HepG2 (cell line): ENCODE data around the gene MILR1. TPM values are rescaled to one million over a fixed set of nuclear protein-coding genes. Genes with fewer than 3 reads are reported as not detected.

ENCODE experiments used
- ATAC-seq: fragments of 200-7000 bp; cut with Tn5 transposase; 3 replicates; pipeline ENCODE4 v1.9.1; 2020; ENCODE audit warnings: mild to moderate bottlenecking, moderate library complexity
- BruUV-seq: library from RNA; stranded (reverse); fragments of 400-500 nt; replicated peaks from 2 replicates; lab custom pipeline; 2021; lab: Mats Ljungman, UMichigan
- CTCF ChIA-PET: fragments of 300-600 bp; formaldehyde crosslinking; extraction: SDS; loops from one replicate; lab custom pipeline; 2021; ENCODE audit warnings: low total read pairs, inconsistent platforms, low intra/inter-chr PET ratio; lab: Yijun Ruan, JAX
- POLR2A ChIA-PET: fragments of 350-600 bp; sonication (Branson Sonifier 250); formaldehyde crosslinking; loops from one replicate; lab custom pipeline; 2020; ENCODE audit warnings: antibody characterized with exemption, inconsistent platforms; lab: Yijun Ruan, JAX
- DNase-seq: peaks from one replicate; pipeline ENCODE4 v3.0.0-alpha.2; 2015; ENCODE audit warnings: low spot score
- FAIRE-seq: peaks from 3 replicates; lab custom pipeline; 2011; peaks lifted over from hg19 to GRCh38; lab: Jason Lieb, UNC
- H2AFZ ChIP-seq: one replicate; pipeline ENCODE4 v1.6.1; 2011; ENCODE audit warnings: low read length, inconsistent platforms
- H3K27ac ChIP-seq: fragments of 300-600 bp; 3 replicates; pipeline ENCODE4 v1.8.0; 2011; ENCODE audit warnings: mixed run types, mild to moderate bottlenecking, mixed read lengths, low read length, inconsistent platforms; ENCODE audit not compliant: insufficient read depth; ENCODE audit errors: extremely low read length
- H3K27me3 ChIP-seq, 2 experiments: fragments of 200-600 bp in 1 of 2; 2 replicates in 1 of 2; 3 replicates in 1 of 2; pipeline versions ENCODE4 v1.6.0 to v1.8.0; 2011; ENCODE audit warnings: low read length in 2 of 2, mild to moderate bottlenecking in 2 of 2, moderate library complexity in 2 of 2, inconsistent platforms in 1 of 2; ENCODE audit not compliant: insufficient read depth in 2 of 2, control insufficient read depth in 1 of 2
- H3K36me3 ChIP-seq, 2 experiments: fragments of 200-600 bp in 1 of 2; replicated peaks in 1 of 2; 2 replicates in 1 of 2; 3 replicates in 1 of 2; pipeline versions ENCODE4 v1.5.1 to v1.8.0; 2011; ENCODE audit warnings: low read length in 2 of 2, inconsistent platforms in 1 of 2; ENCODE audit not compliant: insufficient read depth in 2 of 2, control insufficient read depth in 1 of 2
- H3K4me1 ChIP-seq: 2 replicates; pipeline ENCODE4 v1.5.1; 2012; ENCODE audit warnings: low read length, inconsistent platforms; ENCODE audit not compliant: insufficient read depth
- H3K4me2 ChIP-seq: 2 replicates; pipeline ENCODE4 v1.6.0; 2011; ENCODE audit warnings: low read depth, low read length, inconsistent platforms
- H3K4me3 ChIP-seq, 3 experiments: fragments of 200-600 bp in 1 of 3; sonication (generic), shearing (Covaris generic) in 1 of 3; replicated peaks in 1 of 3; 2 replicates each; pipeline ENCODE4 v1.5.1; 2011 to 2016; ENCODE audit warnings: low read length in 3 of 3, inconsistent platforms in 2 of 3, low read depth in 2 of 3, mild to moderate bottlenecking in 2 of 3, control low read depth in 1 of 3, mixed read lengths in 1 of 3; ENCODE audit not compliant: insufficient read depth in 1 of 3
- H3K79me2 ChIP-seq: one replicate; pipeline ENCODE4 v1.6.1; 2011; ENCODE audit warnings: low read length, inconsistent platforms; ENCODE audit not compliant: insufficient read depth
- H3K9ac ChIP-seq: 2 replicates; pipeline ENCODE4 v1.6.0; 2011; ENCODE audit warnings: mild to moderate bottlenecking, low read depth, low read length, inconsistent platforms; ENCODE audit not compliant: insufficient read depth
- H3K9me3 ChIP-seq: 2 replicates; pipeline ENCODE4 v1.5.1; 2012; ENCODE audit warnings: mild to moderate bottlenecking, low read length
- H4K20me1 ChIP-seq: 2 replicates; pipeline ENCODE4 v1.6.0; 2011; ENCODE audit warnings: inconsistent platforms, mild to moderate bottlenecking, low read length, moderate library complexity; ENCODE audit not compliant: insufficient read depth
- EP300 ChIP-seq, 3 experiments: sonication (generic) in 1 of 3; formaldehyde crosslinking in 1 of 3; IDR thresholded peaks; 2 replicates each; pipeline versions ENCODE4 v1.5.1 to v1.6.1; 2011 to 2020; ENCODE audit warnings: low read depth in 2 of 3, low read length in 2 of 3, borderline replicate concordance in 1 of 3, improper control_type of control experiment in 1 of 3, mild to moderate bottlenecking in 1 of 3, missing genetic modification reagents in 1 of 3, moderate library complexity in 1 of 3
- KAT2B ChIP-seq: fragments of 150-350 bp; IDR thresholded peaks from 2 replicates; pipeline ENCODE4 v1.6.1; 2014; ENCODE audit warnings: low read depth, low read length, borderline replicate concordance
- MXI1 ChIP-seq: IDR thresholded peaks from 3 replicates; pipeline ENCODE4 v1.6.1; 2012; ENCODE audit warnings: low read depth, low read length, inconsistent platforms, borderline replicate concordance
- POLR2A ChIP-seq, 2 experiments: IDR thresholded peaks; 2 replicates each; pipeline ENCODE4 v1.6.1; 2011; ENCODE audit warnings: low read depth in 2 of 2, low read length in 2 of 2, mild to moderate bottlenecking in 1 of 2, moderate library complexity in 1 of 2; ENCODE audit not compliant: insufficient read depth in 1 of 2
- RBM22 ChIP-seq: fragments of 200-400 bp; formaldehyde crosslinking; optimal IDR thresholded peaks from 2 replicates; pipeline ENCODE3; 2017; ENCODE audit warnings: mild to moderate bottlenecking, low read length, moderate library complexity
- RFX3 ChIP-seq: IDR thresholded peaks from 2 replicates; pipeline ENCODE4 v1.6.1; 2016; ENCODE audit warnings: missing biosample characterization, missing genetic modification reagents
- SMAD9 ChIP-seq: sonication (generic); formaldehyde crosslinking; IDR thresholded peaks from 2 replicates; pipeline ENCODE4 v1.5.1; 2020; ENCODE audit warnings: mild to moderate bottlenecking, missing genetic modification reagents
- ZFP90 ChIP-seq: sonication (generic); formaldehyde crosslinking; IDR thresholded peaks from 2 replicates; pipeline ENCODE4 v1.8.0; 2022; ENCODE audit warnings: missing genetic modification reagents, mild to moderate bottlenecking, inconsistent platforms, borderline replicate concordance
- ZKSCAN1 ChIP-seq: fragments of 150-350 bp; IDR thresholded peaks from 2 replicates; pipeline ENCODE4 v1.6.1; 2014; ENCODE audit warnings: low read length
- ZNF160 ChIP-seq: sonication (generic); formaldehyde crosslinking; IDR thresholded peaks from 2 replicates; pipeline ENCODE4 v1.8.0; 2022; ENCODE audit warnings: mild to moderate bottlenecking, inconsistent platforms, missing genetic modification reagents
- ZNF569 ChIP-seq: sonication (generic); formaldehyde crosslinking; IDR thresholded peaks from 2 replicates; pipeline ENCODE4 v1.5.0; 2020; ENCODE audit warnings: mild to moderate bottlenecking, missing genetic modification reagents, moderate library complexity, borderline replicate concordance
- WGBS: methylation state at CpG from one replicate; pipeline ENCODE4 v1.1.6; 2017; ENCODE audit warnings: low lambda C conversion rate; 5-methylcytosine and 5-hydroxymethylcytosine counted together
- in situ Hi-C: cut with HindIII; loops from 2 replicates; pipeline ENCODE4 v1.10.0; 2017; ENCODE audit warnings: low pct_unique_long_range_greater_than_20kb; ENCODE audit not compliant: extremely low pct_ligation_motif_present
- intact Hi-C: fragments of 100-400 bp; cut with micrococcal nuclease; formaldehyde crosslinking; loops from one replicate; pipeline ENCODE4 v1.10.0; 2022; ENCODE audit not compliant: unreplicated experiment
- polyA plus RNA-seq, 8 experiments: library from polyadenylated mRNA; depleted of rRNA in 3 of 8; stranded (reverse) in 7 of 8; unstranded in 1 of 8; fragments of >200 nt; fragmentation: Illumina TruSeq in 4 of 8; extraction: Trizol in 4 of 8; gene quantifications; 2 replicates each; pipeline versions ENCODE4 v1.2.1 to v1.2.3, GENCODE V29; 2011 to 2016; ENCODE audit warnings: low read depth in 4 of 8, missing spikeins in 1 of 8, mixed read lengths in 1 of 8; ENCODE audit not compliant: insufficient read depth in 1 of 8
- total RNA-seq, 5 experiments: library from RNA; depleted of rRNA; stranded (reverse); fragments of >200 nt; fragmentation: Illumina TruSeq; extraction: Trizol; gene quantifications; 2 replicates each; pipeline ENCODE4 v1.2.3, GENCODE V29; 2016; ENCODE audit warnings: low read depth in 1 of 5

MILR1 gene
- total and polyA plus RNA-seq, 2 of the 13 experiments (the other 11 are each of a cell fraction or from before 2014, with no cell fraction given) = 0.27 to 1.7 TPM

DNA sequence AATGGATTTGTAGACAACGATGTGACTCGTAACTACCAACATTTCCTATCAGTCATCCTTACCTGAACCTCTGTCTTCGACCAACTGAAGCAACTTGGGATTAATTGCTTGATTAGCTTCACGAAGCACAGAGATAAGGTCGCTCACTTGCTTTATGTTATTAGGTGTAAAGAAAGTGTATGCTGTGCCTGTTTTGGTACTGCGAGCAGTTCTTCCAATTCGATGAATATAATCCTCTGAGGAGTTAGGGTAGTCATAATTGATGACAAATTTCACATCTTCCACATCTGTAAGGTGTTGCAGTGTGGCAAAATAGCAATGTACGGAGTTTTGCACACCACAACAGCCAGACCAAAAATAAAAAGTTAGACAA, 51.6 kb downstream of the MILR1 start:
- ATAC-seq (no peak), DNase-seq (no peak), FAIRE-seq (no peak)
- H3K9me3 ChIP-seq = no peaks in the 10 kb centered on the region
- peaks cover 53% of the 10 kb centered on the region for H4K20me1 ChIP-seq
- WGBS = 97% methylated on average over 8 of the region's 8 CpGs
- H3K4me2 ChIP-seq = no peak overlapping the region
- peaks cover 26 to 56% of the 10 kb centered on the region in 2 experiments for H3K36me3 ChIP-seq
- TF ChIP-seq ZNF160 (CRISPR knock-in tag) = no peak
- TF ChIP-seq RBM22 = peak; percentile 12
- 0 out of 3 replicates have a peak, but pooled peaks have one; percentile 25 for TF ChIP-seq MXI1
- no peak for TF ChIP-seq EP300 (IDR thresholded peaks at IDR 0.05; ENCODE audit: low read depth in 2 of 2, low read length in 2 of 2)
- TF ChIP-seq EP300 (CRISPR knock-in tag; IDR thresholded peaks at IDR 0.05; ENCODE audit: borderline replicate concordance) = no peak
- TF ChIP-seq ZFP90 (CRISPR knock-in tag) = no peak
- peaks cover 78% of the 10 kb centered on the region for H3K4me1 ChIP-seq
- POLR2A ChIA-PET = no interaction called here
- H3K9ac ChIP-seq = no peak overlapping the region
- intact Hi-C loops (no loop called here), in situ Hi-C loops (loop anchor here (10.0 kb wide), 1 partner anchor 656 kb away; the partner anchor contains the start of gene SMARCD2)
- H2AFZ ChIP-seq = no peak overlapping the region
- H3K27ac ChIP-seq = no peak overlapping the region
- no TSS peak for BruUV-seq
- H3K4me3 ChIP-seq = no peak overlapping the region
- no peaks in the 10 kb centered on the region; a peak in 1 of 5 replicates for H3K27me3 ChIP-seq
- CTCF ChIA-PET = no interaction called here
- peaks cover 40% of the 10 kb centered on the region for H3K79me2 ChIP-seq

GRCh38 chr17:64500862-64501765, 52.2 kb downstream of the MILR1 start:
- TF ChIP-seq ZNF569 (no peak), RFX3 (CRISPR knock-in tag) (no peak), RBM22 (peak; percentile 55), POLR2A (IDR thresholded peaks at IDR 0.05; ENCODE audit: insufficient read depth in 1 of 2, low read depth in 2 of 2, low read length in 2 of 2) (peak; percentile 9 to 45; a peak in 1 of 4 replicates), ZKSCAN1 (peak; percentile 80), KAT2B (no peak), SMAD9 (no peak)
- TF ChIP-seq, all 625 proteins: peak for 3
- Histone ChIP-seq H2AFZ (no peak overlapping the region), H3K4me1 (peaks cover 74% of the 10 kb centered on the region), H3K4me2 (no peak overlapping the region), H3K9ac (no peak overlapping the region), H3K9me3 (no peaks in the 10 kb centered on the region), H3K4me3 (no peak overlapping the region), H3K79me2 (peaks cover 40% of the 10 kb centered on the region), H3K36me3 (peaks cover 26 to 56% of the 10 kb centered on the region in 2 experiments), H3K27me3 (no peaks in the 10 kb centered on the region; a peak in 1 of 5 replicates), H4K20me1 (peaks cover 55% of the 10 kb centered on the region), H3K27ac (no peak overlapping the region)
- ATAC-seq (no peak), FAIRE-seq (no peak), DNase-seq (no peak)
- CTCF ChIA-PET = no interaction called here
- intact Hi-C loops = no loop called here
- in situ Hi-C loops = loop anchor here (10.0 kb wide), 1 partner anchor 656 kb away; the partner anchor contains the start of gene SMARCD2
- WGBS = 98% methylated on average over 11 of the region's 11 CpGs
- BruUV-seq = no TSS peak
- POLR2A ChIA-PET = no interaction called here
